ENCODE data around the gene KDM5B. TPM values are rescaled to one million over a fixed set of nuclear protein-coding genes. Genes with fewer than 3 reads are reported as not detected.

The KDM5B gene
- total and polyA plus RNA-seq, 2 experiments from 2014 or later = 87.9 to 110 TPM

GRCh38 chr1:202848191-202848542, 39.9 kb upstream of the KDM5B start:
- H3K27ac ChIP-seq = no peak overlapping the region
- no peaks in the 10 kb centered on the region for H3K9me2 ChIP-seq (replicated peaks; ENCODE audit: insufficient read depth)
- WGBS (ENCODE audit: low lambda C conversion rate, missing lambda C conversion rate) = 60% methylated on average over 2 of the region's 2 CpGs
- H4K20me1 ChIP-seq (ENCODE audit: insufficient read depth, poor library complexity, severe bottlenecking) = no peaks in the 10 kb centered on the region
- H3K36me3 ChIP-seq (replicated peaks; ENCODE audit: insufficient read depth, low read depth) = no peaks in the 10 kb centered on the region
- H3K9me3 ChIP-seq (ENCODE audit: low read depth) = no peaks in the 10 kb centered on the region
- TF ChIP-seq EZH2 (IDR thresholded peaks at IDR 0.05; ENCODE audit: borderline replicate concordance) (no peak), EZH2phosphoT487 (IDR thresholded peaks at IDR 0.05; ENCODE audit: low read depth, severe bottlenecking, unreplicated experiment) (no peak), CTCF (IDR thresholded peaks at IDR 0.05; ENCODE audit: poor library complexity) (no peak)
- no peak overlapping the region for H3K4me2 ChIP-seq
- H3K27me3 ChIP-seq = no peaks in the 10 kb centered on the region
- H3K79me2 ChIP-seq = no peaks in the 10 kb centered on the region
- no peak overlapping the region for H2AFZ ChIP-seq
- no peaks in the 10 kb centered on the region for H3K4me1 ChIP-seq (ENCODE audit: insufficient read depth)
- DNase-seq (ENCODE audit: low spot score) = no peak
- H3K4me3 ChIP-seq = no peak overlapping the region

GRCh38 chr1:202844935-202845334, 36.7 kb upstream of the KDM5B start:
- no peak overlapping the region for H3K4me2 ChIP-seq
- no peak overlapping the region for H2AFZ ChIP-seq
- TF ChIP-seq CTCF (IDR thresholded peaks at IDR 0.05; ENCODE audit: poor library complexity) (no peak), EZH2 (IDR thresholded peaks at IDR 0.05; ENCODE audit: borderline replicate concordance) (no peak), EZH2phosphoT487 (IDR thresholded peaks at IDR 0.05; ENCODE audit: low read depth, severe bottlenecking, unreplicated experiment) (no peak)
- no peaks in the 10 kb centered on the region for H3K9me2 ChIP-seq (replicated peaks; ENCODE audit: insufficient read depth)
- no peaks in the 10 kb centered on the region for H3K9me3 ChIP-seq (ENCODE audit: low read depth)
- DNase-seq (ENCODE audit: low spot score) = no peak
- no peaks in the 10 kb centered on the region for H4K20me1 ChIP-seq (ENCODE audit: insufficient read depth, poor library complexity, severe bottlenecking)
- no peaks in the 10 kb centered on the region for H3K4me1 ChIP-seq (ENCODE audit: insufficient read depth)
- H3K27ac ChIP-seq = no peak overlapping the region
- H3K79me2 ChIP-seq = no peaks in the 10 kb centered on the region
- no peak overlapping the region for H3K4me3 ChIP-seq
- H3K27me3 ChIP-seq = no peaks in the 10 kb centered on the region
- 59% methylated on average over 6 of the region's 6 CpGs for WGBS (ENCODE audit: low lambda C conversion rate, missing lambda C conversion rate)
- H3K36me3 ChIP-seq (replicated peaks; ENCODE audit: insufficient read depth, low read depth) = no peaks in the 10 kb centered on the region

- H3K4me2 ChIP-seq = no peak overlapping the region
These were observed 36.0 kb upstream of the KDM5B start for GRCh38 chr1:202844259-202844658.

More at GRCh38 chr1:202844259-202844658, 36.0 kb upstream of the KDM5B start:
- Histone ChIP-seq H4K20me1 (ENCODE audit: insufficient read depth, poor library complexity, severe bottlenecking) (no peaks in the 10 kb centered on the region), H3K79me2 (no peaks in the 10 kb centered on the region), H3K27ac (no peak overlapping the region), H3K4me3 (no peak overlapping the region), H3K9me3 (ENCODE audit: low read depth) (no peaks in the 10 kb centered on the region), H3K4me1 (ENCODE audit: insufficient read depth) (no peaks in the 10 kb centered on the region), H2AFZ (no peak overlapping the region), H3K36me3 (replicated peaks; ENCODE audit: insufficient read depth, low read depth) (no peaks in the 10 kb centered on the region), H3K27me3 (no peaks in the 10 kb centered on the region), H3K9me2 (replicated peaks; ENCODE audit: insufficient read depth) (no peaks in the 10 kb centered on the region)
- no peak for DNase-seq (ENCODE audit: low spot score)
- TF ChIP-seq EZH2 (IDR thresholded peaks at IDR 0.05; ENCODE audit: borderline replicate concordance) (no peak), CTCF (IDR thresholded peaks at IDR 0.05; ENCODE audit: poor library complexity) (no peak), EZH2phosphoT487 (IDR thresholded peaks at IDR 0.05; ENCODE audit: low read depth, severe bottlenecking, unreplicated experiment) (no peak)
- 92% methylated on average over 5 of the region's 5 CpGs for WGBS (ENCODE audit: low lambda C conversion rate, missing lambda C conversion rate)

Measured in hepatocyte (in vitro differentiated cells).